Measurements from ENCODE around the gene CEACAM18. TPM values are rescaled to one million over a fixed set of nuclear protein-coding genes. Genes with fewer than 3 reads are reported as not detected.

Gene CEACAM18
- total and polyA plus RNA-seq, 2 of the 4 experiments (the other 2 are of a cell fraction): not detected

DNA sequence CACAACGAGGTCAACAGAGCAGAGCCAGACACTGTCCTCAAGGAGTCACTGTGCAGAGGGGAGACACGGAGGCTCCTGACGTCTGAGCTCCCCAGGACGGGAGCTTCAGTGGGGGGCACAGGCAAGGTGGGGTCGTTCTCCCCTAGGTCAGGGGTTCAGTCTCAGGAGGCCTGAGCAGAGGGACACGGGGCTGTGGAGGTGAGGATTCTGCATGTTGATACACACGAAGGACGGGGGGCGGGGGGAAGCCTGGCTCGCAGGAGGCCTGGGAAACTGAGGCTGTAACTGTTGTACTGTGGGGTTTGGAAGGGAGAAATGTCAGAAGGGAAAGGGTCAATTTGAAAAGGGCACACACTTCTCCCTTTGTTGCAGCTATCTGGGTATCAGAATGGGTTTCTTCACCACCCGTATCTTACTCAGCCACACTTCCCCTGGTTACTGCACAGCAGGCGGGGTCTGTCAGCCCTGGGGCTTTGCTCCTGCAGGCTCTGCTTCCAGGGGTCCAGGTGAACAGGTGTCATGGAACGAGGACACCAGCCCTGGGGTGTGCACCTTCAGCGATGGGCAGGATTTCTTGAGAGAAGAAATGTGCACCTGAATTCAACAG is 19.3 kb upstream of the CEACAM18 start:
- no peak overlapping the region for H3K27ac ChIP-seq (ENCODE audit: insufficient read depth, low read length)
- H3K79me1 ChIP-seq (ENCODE audit: low read depth in 1 of 2, low read length in 2 of 2): no peaks in the 10 kb centered on the region
- intact Hi-C loops (cut with micrococcal nuclease): no loop called here
- no peak overlapping the region for H2AK5ac ChIP-seq (ENCODE audit: low read depth, low read length)
- no peak for TF ChIP-seq SMC3 (IDR thresholded peaks at IDR 0.05; ENCODE audit: low read depth, low read length)
- TF ChIP-seq CEBPB (IDR thresholded peaks at IDR 0.05; ENCODE audit: low read depth, low read length): no peak
- TF ChIP-seq POLR2A (IDR thresholded peaks at IDR 0.05; ENCODE audit: low read depth, low read length): no peak
- no peak for TF ChIP-seq MAZ (IDR thresholded peaks at IDR 0.05; ENCODE audit: borderline replicate concordance, low read depth, low read length)
- TF ChIP-seq, protein P1, sequence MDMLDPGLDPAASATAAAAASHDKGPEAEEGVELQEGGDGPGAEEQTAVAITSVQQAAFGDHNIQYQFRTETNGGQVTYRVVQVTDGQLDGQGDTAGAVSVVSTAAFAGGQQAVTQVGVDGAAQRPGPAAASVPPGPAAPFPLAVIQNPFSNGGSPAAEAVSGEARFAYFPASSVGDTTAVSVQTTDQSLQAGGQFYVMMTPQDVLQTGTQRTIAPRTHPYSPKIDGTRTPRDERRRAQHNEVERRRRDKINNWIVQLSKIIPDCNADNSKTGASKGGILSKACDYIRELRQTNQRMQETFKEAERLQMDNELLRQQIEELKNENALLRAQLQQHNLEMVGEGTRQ (IDR thresholded peaks at IDR 0.05; ENCODE audit: low read depth, low read length): no peak
- TF ChIP-seq RCOR1 (IDR thresholded peaks at IDR 0.05; ENCODE audit: insufficient replicate concordance, low read length): no peak
- no peak for TF ChIP-seq BHLHE40 (IDR thresholded peaks at IDR 0.05; ENCODE audit: low read depth, low read length)
- TF ChIP-seq, protein P2, sequence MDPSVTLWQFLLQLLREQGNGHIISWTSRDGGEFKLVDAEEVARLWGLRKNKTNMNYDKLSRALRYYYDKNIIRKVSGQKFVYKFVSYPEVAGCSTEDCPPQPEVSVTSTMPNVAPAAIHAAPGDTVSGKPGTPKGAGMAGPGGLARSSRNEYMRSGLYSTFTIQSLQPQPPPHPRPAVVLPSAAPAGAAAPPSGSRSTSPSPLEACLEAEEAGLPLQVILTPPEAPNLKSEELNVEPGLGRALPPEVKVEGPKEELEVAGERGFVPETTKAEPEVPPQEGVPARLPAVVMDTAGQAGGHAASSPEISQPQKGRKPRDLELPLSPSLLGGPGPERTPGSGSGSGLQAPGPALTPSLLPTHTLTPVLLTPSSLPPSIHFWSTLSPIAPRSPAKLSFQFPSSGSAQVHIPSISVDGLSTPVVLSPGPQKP (IDR thresholded peaks at IDR 0.05; ENCODE audit: borderline replicate concordance, low read depth, low read length): no peak
- TF ChIP-seq RAD21 (IDR thresholded peaks at IDR 0.05; ENCODE audit: low read length): no peak
- no peak for TF ChIP-seq FOS (IDR thresholded peaks at IDR 0.05; ENCODE audit: low read depth, low read length)
- TF ChIP-seq MXI1 (IDR thresholded peaks at IDR 0.05; ENCODE audit: borderline replicate concordance, low read depth, low read length): no peak
- no peak for TF ChIP-seq RFX5 (IDR thresholded peaks at IDR 0.05; ENCODE audit: low read depth, low read length)
- no peak for TF ChIP-seq NFE2L2 (IDR thresholded peaks at IDR 0.05; ENCODE audit: low read depth, low read length)
- TF ChIP-seq, protein P3, sequence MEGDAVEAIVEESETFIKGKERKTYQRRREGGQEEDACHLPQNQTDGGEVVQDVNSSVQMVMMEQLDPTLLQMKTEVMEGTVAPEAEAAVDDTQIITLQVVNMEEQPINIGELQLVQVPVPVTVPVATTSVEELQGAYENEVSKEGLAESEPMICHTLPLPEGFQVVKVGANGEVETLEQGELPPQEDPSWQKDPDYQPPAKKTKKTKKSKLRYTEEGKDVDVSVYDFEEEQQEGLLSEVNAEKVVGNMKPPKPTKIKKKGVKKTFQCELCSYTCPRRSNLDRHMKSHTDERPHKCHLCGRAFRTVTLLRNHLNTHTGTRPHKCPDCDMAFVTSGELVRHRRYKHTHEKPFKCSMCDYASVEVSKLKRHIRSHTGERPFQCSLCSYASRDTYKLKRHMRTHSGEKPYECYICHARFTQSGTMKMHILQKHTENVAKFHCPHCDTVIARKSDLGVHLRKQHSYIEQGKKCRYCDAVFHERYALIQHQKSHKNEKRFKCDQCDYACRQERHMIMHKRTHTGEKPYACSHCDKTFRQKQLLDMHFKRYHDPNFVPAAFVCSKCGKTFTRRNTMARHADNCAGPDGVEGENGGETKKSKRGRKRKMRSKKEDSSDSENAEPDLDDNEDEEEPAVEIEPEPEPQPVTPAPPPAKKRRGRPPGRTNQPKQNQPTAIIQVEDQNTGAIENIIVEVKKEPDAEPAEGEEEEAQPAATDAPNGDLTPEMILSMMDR (conservative IDR thresholded peaks at IDR 0.05; ENCODE audit: low read depth, low read length): no peak
- no peak for TF ChIP-seq MAFK (IDR thresholded peaks at IDR 0.05; ENCODE audit: low read depth, low read length)
- TF ChIP-seq CHD1 (IDR thresholded peaks at IDR 0.05; ENCODE audit: low read depth, low read length): no peak
- CTCF ChIA-PET: no interaction called here
- H2AK9ac ChIP-seq (replicated peaks; ENCODE audit: low read depth, low read length, poor library complexity): no peak overlapping the region
- no peak overlapping the region for H4K5ac ChIP-seq (ENCODE audit: low read depth, low read length)
- no peaks in the 10 kb centered on the region for H3K27me3 ChIP-seq (ENCODE audit: control insufficient read depth, insufficient read depth, low read length)
- H3K4me2 ChIP-seq (ENCODE audit: low read depth, low read length): no peak overlapping the region
- H3K4me1 ChIP-seq (ENCODE audit: control insufficient read depth, insufficient read depth, low read length): no peaks in the 10 kb centered on the region
- H3K23ac ChIP-seq (ENCODE audit: low read depth, low read length): no peak overlapping the region
- no peak overlapping the region for H3K14ac ChIP-seq (replicated peaks; ENCODE audit: low read depth, low read length)
- WGBS, 2 experiments (ENCODE audit: extremely low coverage in 2 of 2, insufficient read length in 1 of 2): 24% methylated on average over 4 of the region's 14 CpGs; no CpG with 5 or more reads in 1 of the 2 experiments
- H3K9me1 ChIP-seq (ENCODE audit: insufficient read depth, low read length): no peaks in the 10 kb centered on the region
- no peak overlapping the region for H3K4me3 ChIP-seq (ENCODE audit: insufficient read depth, low read depth, low read length)
- no peak overlapping the region for H2BK5ac ChIP-seq (ENCODE audit: low read depth, low read length, poor library complexity, severe bottlenecking)
- BruUV-seq (replicated peaks): no TSS peak
- H3K36me3 ChIP-seq (ENCODE audit: control insufficient read depth, insufficient read depth, low read length): no peaks in the 10 kb centered on the region
- no peak overlapping the region for H2BK20ac ChIP-seq (ENCODE audit: low read depth, low read length)
- H2AFZ ChIP-seq (replicated peaks; ENCODE audit: low read length, poor library complexity): no peak overlapping the region
- dilution Hi-C loops (cut with HindIII; ENCODE audit: low sequenced_read_pairs, unreplicated experiment): no loop called here
- in situ Hi-C loops (cut with MboI; ENCODE audit: low sequenced_read_pairs): no loop called here
- H3K18ac ChIP-seq (ENCODE audit: low read depth, low read length): no peak overlapping the region
- H4K91ac ChIP-seq (ENCODE audit: insufficient read depth, low read depth, low read length): no peak overlapping the region
- DNase-seq: no peak
- POLR2A ChIA-PET (ENCODE audit: unreplicated experiment): no interaction called here
- H2BK15ac ChIP-seq (ENCODE audit: low read depth, low read length): no peak overlapping the region
- peaks cover 2% of the 10 kb centered on the region; the same call in 1 of the 2 replicates for H3K9me3 ChIP-seq (ENCODE audit: control insufficient read depth, insufficient read depth, low read length)
- no peak overlapping the region for H2BK120ac ChIP-seq (ENCODE audit: low read depth, low read length)
- no peaks in the 10 kb centered on the region for H4K20me1 ChIP-seq (ENCODE audit: insufficient read depth, low read length)
- ATAC-seq (ENCODE audit: low read depth): no peak
- no peak overlapping the region for H3K56ac ChIP-seq (ENCODE audit: extremely low read depth, insufficient read depth, low read length)
- H3K4ac ChIP-seq (ENCODE audit: low read depth, low read length): no peak overlapping the region
- no peak overlapping the region for H4K8ac ChIP-seq (ENCODE audit: low read depth in 2 of 2, low read length in 2 of 2)
- no peak overlapping the region for H3K9ac ChIP-seq (ENCODE audit: low read depth, low read length)

All from IMR-90 (cell line).